GM12878 (cell line): ENCODE data around the gene CCDC78. TPM values are rescaled to one million over a fixed set of nuclear protein-coding genes. Genes with fewer than 3 reads are reported as not detected.
A peak's percentile ranks its signal among the peaks of the same experiment; 100 is the strongest.

ENCODE experiments used
- ATF3 ChIP-seq: IDR thresholded peaks from 2 replicates; pipeline ENCODE4 v1.6.1; 2011; ENCODE audit warnings: low read depth, mild to moderate bottlenecking, low read length, moderate library complexity, borderline replicate concordance; ENCODE audit errors: extremely low read depth
- BHLHE40 ChIP-seq, 2 experiments: fragments of 450-650 bp in 1 of 2; IDR thresholded peaks; 2 replicates each; pipeline ENCODE4 v1.6.1; 2011 to 2017; ENCODE audit warnings: low read depth in 2 of 2, borderline replicate concordance in 1 of 2, improper control_type of control experiment in 1 of 2, low read length in 1 of 2, mild to moderate bottlenecking in 1 of 2
- CREB1 ChIP-seq: IDR thresholded peaks from 2 replicates; pipeline ENCODE4 v1.6.1; 2012; ENCODE audit warnings: low read depth, mild to moderate bottlenecking, inconsistent platforms
- CUX1 ChIP-seq: IDR thresholded peaks from 2 replicates; pipeline ENCODE4 v1.6.1; 2012; ENCODE audit warnings: improper control_type of control experiment, low read depth, low read length; ENCODE audit not compliant: insufficient replicate concordance
- E2F8 ChIP-seq: fragments of 450-650 bp; IDR thresholded peaks from 2 replicates; pipeline ENCODE4 v1.6.1; 2018; ENCODE audit warnings: mild to moderate bottlenecking, low read depth, moderate library complexity; ENCODE audit not compliant: partially characterized antibody
- EED ChIP-seq: sonication (generic); IDR thresholded peaks from 2 replicates; pipeline ENCODE4 v1.6.1; 2016; ENCODE audit warnings: antibody characterized with exemption, low read depth
- EGR1 ChIP-seq, 2 experiments: IDR thresholded peaks; 1 replicate in 1 of 2; 2 replicates in 1 of 2; pipeline ENCODE4 v1.6.1; 2011 to 2012; ENCODE audit warnings: low read depth in 2 of 2, low read length in 2 of 2, borderline replicate concordance in 1 of 2, mild to moderate bottlenecking in 1 of 2, moderate library complexity in 1 of 2
- HSF1 ChIP-seq: fragments of 150-350 bp; IDR thresholded peaks from 2 replicates; pipeline ENCODE4 v1.6.1; 2014; ENCODE audit warnings: mild to moderate bottlenecking, low read depth, low read length
- LARP7 ChIP-seq: fragments of 450-650 bp; IDR thresholded peaks from 2 replicates; pipeline ENCODE4 v1.6.1; 2017; ENCODE audit warnings: mild to moderate bottlenecking
- POLR2AphosphoS2 ChIP-seq: IDR thresholded peaks from 2 replicates; pipeline ENCODE4 v1.6.1; 2011; ENCODE audit warnings: low read depth, mild to moderate bottlenecking, low read length, improper control_type of control experiment, moderate library complexity
- SIN3A ChIP-seq: IDR thresholded peaks from 2 replicates; pipeline ENCODE4 v1.6.1; 2012; ENCODE audit warnings: low read depth, low read length, improper control_type of control experiment
- SMAD1 ChIP-seq: fragments of 450-650 bp; IDR thresholded peaks from 2 replicates; pipeline ENCODE4 v1.6.1; 2018; ENCODE audit warnings: mild to moderate bottlenecking, low read depth; ENCODE audit not compliant: partially characterized antibody
- TCF12 ChIP-seq: IDR thresholded peaks from 2 replicates; pipeline ENCODE4 v1.6.1; 2011; ENCODE audit warnings: low read depth, mild to moderate bottlenecking, low read length
- ZBTB33 ChIP-seq: fragments of 450-650 bp; IDR thresholded peaks from 2 replicates; pipeline ENCODE4 v1.6.1; 2017; ENCODE audit warnings: mild to moderate bottlenecking
- ZNF207 ChIP-seq: fragments of 450-650 bp; IDR thresholded peaks from 2 replicates; pipeline ENCODE4 v1.6.1; 2014; ENCODE audit warnings: antibody characterized with exemption, mild to moderate bottlenecking, borderline replicate concordance
- ZSCAN29 ChIP-seq: fragments of 450-650 bp; IDR thresholded peaks from 2 replicates; pipeline ENCODE4 v1.6.1; 2017; ENCODE audit warnings: mild to moderate bottlenecking, moderate library complexity
- polyA plus RNA-seq, 11 experiments: library from polyadenylated mRNA; depleted of rRNA in 4 of 11; unstranded in 6 of 11; stranded (reverse) in 5 of 11; fragments of >200 nt; fragmentation: Nextera tagmentation in 4 of 11; fragmentation: Illumina TruSeq in 1 of 11; extraction: Ambion mirVana in 4 of 11; extraction: Trizol in 1 of 11; gene quantifications; 1 replicate in 1 of 11; 2 replicates in 10 of 11; pipeline versions ENCODE4 v1.2.1 to v1.2.3, GENCODE V29; 2011 to 2016; ENCODE audit warnings: inconsistent platforms in 2 of 11, missing spikeins in 2 of 11, low read depth in 1 of 11
- total RNA-seq, 4 experiments: library from RNA; depleted of rRNA in 3 of 4; stranded (reverse); fragments of >200 nt in 3 of 4; fragmentation: Illumina TruSeq in 1 of 4; extraction: Trizol in 1 of 4; gene quantifications; 2 replicates each; pipeline versions ENCODE4 v1.2.1 to v1.2.3, GENCODE V29; 2013 to 2021

CCDC78 gene
- total and polyA plus RNA-seq, 10 of the 15 experiments (the other 5 are each of a cell fraction or from before 2014, with no cell fraction given) = 0.10 to 26.2 (median 5.4) TPM

GRCh38 chr16:740764-741505 lies 14.7 kb upstream of the CCDC78 start, which contains the start of gene CIAO3 (continued):
- TF ChIP-seq ZSCAN29 (0 out of 2 replicates have a peak, but pooled peaks have one; percentile 29), EED (no peak), ZNF207 (peak; percentile 90), ZBTB33 (no peak), E2F8 (no peak), POLR2AphosphoS2 (no peak), SIN3A (peak; percentile 95), HSF1 (peak; percentile 91), EGR1 (IDR thresholded peaks at IDR 0.05; ENCODE audit: borderline replicate concordance in 1 of 2, low read depth in 2 of 2, low read length in 2 of 2) (peak in 1 of 2 experiments; percentile 56; a peak in 1 of 3 replicates), BHLHE40 (IDR thresholded peaks at IDR 0.05; ENCODE audit: borderline replicate concordance in 1 of 2, low read depth in 2 of 2, low read length in 1 of 2) (peak; percentile 65 to 72; a peak in 3 of 4 replicates), TCF12 (peak; percentile 67; the same call in 1 of the 2 replicates), LARP7 (peak; percentile 85), CUX1 (peak; percentile 70), SMAD1 (no peak), CREB1 (peak; percentile 97), ATF3 (peak; percentile 99)
